Measurements from ENCODE around the gene CDK17. TPM values are rescaled to one million over a fixed set of nuclear protein-coding genes. Genes with fewer than 3 reads are reported as not detected.

Gene CDK17
- total and polyA plus RNA-seq, 2 donors (not counting 1 experiment from before 2014, with no cell fraction given), result 15.6 to 87.8 TPM

DNA sequence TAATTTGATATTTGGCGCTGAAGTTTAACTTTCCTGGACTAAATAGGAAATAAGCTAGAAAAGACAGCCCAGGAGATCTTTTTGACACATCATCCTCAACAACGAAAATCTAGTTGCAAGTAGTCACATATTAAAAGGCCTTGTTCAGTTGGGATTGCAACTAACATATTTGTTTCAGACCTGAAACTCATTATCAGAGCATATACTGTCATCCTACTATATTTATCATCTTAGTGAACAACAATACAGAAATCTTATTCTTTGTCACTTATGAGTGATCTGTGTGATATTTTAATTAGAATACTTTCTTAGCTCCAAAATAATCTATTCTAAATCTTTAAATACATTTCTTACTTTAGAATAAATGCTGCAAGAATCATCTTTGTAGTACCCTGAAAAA, 134.0 kb downstream of the CDK17 start:
- Histone ChIP-seq H3K79me2 (ENCODE audit: control insufficient read depth, insufficient read depth, low read length) (peaks cover 3% of the 10 kb centered on the region), H3K9me3 (ENCODE audit: control extremely low read depth in 1 of 3, control insufficient read depth in 2 of 3, insufficient read depth in 1 of 3, low read length in 2 of 3) (no peaks in the 10 kb centered on the region), H3K27ac (ENCODE audit: low read length in 2 of 2) (no peak overlapping the region), H3K4me3 (ENCODE audit: control extremely low read depth in 1 of 5, extremely low read depth in 1 of 5, insufficient read depth in 1 of 5, low read depth in 2 of 5, low read length in 4 of 5) (no peak overlapping the region), H2AFZ (ENCODE audit: insufficient read depth, low read depth, low read length, poor library complexity, severe bottlenecking) (no peak overlapping the region), H3K4me2 (replicated peaks; ENCODE audit: low read depth, low read length, poor library complexity, severe bottlenecking) (no peak overlapping the region), H3K27me3 (replicated peaks in 1 of 4; ENCODE audit: control extremely low read depth in 1 of 4, control insufficient read depth in 3 of 4, insufficient read depth in 4 of 4, low read length in 3 of 4) (no peaks in the 10 kb centered on the region), H3K36me3 (replicated peaks in 1 of 2; ENCODE audit: control extremely low read depth in 1 of 2, control insufficient read depth in 1 of 2, extremely low read depth in 1 of 2, insufficient read depth in 2 of 2, low read length in 1 of 2) (peaks cover 11 to 50% of the 10 kb centered on the region in 2 experiments), H3K9ac (ENCODE audit: low read length) (no peak overlapping the region), H3K4me1 (ENCODE audit: control insufficient read depth in 2 of 2, insufficient read depth in 2 of 2, low read length in 2 of 2) (no peaks in the 10 kb centered on the region), H4K20me1 (ENCODE audit: control insufficient read depth, insufficient read depth, low read length, poor library complexity, severe bottlenecking) (peaks cover 3% of the 10 kb centered on the region)
- ChIA-PET CTCF (interaction anchor here (1.2 to 1.3 kb wide), 3 partner anchors 44 to 134 kb away, joined by 3 to 4 read pairs (median 3); partner anchors contain the start of gene CDK17), POLR2A (no interaction called here)
- no peak for ATAC-seq (ENCODE audit: low read depth)
- TF ChIP-seq, protein P1, sequence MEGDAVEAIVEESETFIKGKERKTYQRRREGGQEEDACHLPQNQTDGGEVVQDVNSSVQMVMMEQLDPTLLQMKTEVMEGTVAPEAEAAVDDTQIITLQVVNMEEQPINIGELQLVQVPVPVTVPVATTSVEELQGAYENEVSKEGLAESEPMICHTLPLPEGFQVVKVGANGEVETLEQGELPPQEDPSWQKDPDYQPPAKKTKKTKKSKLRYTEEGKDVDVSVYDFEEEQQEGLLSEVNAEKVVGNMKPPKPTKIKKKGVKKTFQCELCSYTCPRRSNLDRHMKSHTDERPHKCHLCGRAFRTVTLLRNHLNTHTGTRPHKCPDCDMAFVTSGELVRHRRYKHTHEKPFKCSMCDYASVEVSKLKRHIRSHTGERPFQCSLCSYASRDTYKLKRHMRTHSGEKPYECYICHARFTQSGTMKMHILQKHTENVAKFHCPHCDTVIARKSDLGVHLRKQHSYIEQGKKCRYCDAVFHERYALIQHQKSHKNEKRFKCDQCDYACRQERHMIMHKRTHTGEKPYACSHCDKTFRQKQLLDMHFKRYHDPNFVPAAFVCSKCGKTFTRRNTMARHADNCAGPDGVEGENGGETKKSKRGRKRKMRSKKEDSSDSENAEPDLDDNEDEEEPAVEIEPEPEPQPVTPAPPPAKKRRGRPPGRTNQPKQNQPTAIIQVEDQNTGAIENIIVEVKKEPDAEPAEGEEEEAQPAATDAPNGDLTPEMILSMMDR (IDR thresholded peaks at IDR 0.05), result no peak
- no peak for TF ChIP-seq EZH2 (IDR thresholded peaks at IDR 0.05; ENCODE audit: borderline replicate concordance, insufficient read depth, low read depth, low read length, poor library complexity, severe bottlenecking)
- DNase-seq, result no peak
- Mint-ChIP-seq H3K27me3 (no peaks in the 10 kb centered on the region), H3K4me1 (peaks cover 6% of the 10 kb centered on the region), H3K4me3 (no peak overlapping the region), H3K9me3 (ENCODE audit: insufficient read depth) (no peaks in the 10 kb centered on the region), H3K27ac (no peak overlapping the region)
- intact Hi-C loops (cut with micrococcal nuclease), result loop anchor here (5.0 kb wide), 1 partner anchor 36 kb away; no protein-coding TSS in a partner anchor
- no CpG with 5 or more reads among the region's 2 CpGs for WGBS (ENCODE audit: insufficient coverage)

DNA sequence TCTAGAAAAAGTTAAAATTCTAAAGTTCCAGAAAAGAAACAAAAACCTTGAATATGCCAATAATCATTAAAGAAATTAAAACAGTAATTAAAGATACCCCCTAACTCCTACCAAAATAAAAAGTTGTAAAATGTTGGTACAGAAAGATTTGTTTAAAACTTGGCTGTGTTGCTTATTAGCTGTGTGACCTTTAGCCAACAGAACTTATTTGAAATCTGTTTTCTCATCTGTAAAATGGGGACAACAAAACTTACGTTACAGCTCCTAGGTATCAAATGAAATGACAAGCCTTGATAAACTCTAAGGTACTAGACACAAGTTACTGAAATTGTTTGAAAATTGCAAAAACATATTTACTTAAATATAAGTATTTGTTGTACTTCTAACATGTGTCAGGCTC, 134.4 kb downstream of the CDK17 start:
- no CpG with 5 or more reads among the region's 1 CpG for WGBS (ENCODE audit: insufficient coverage)

More for the DNA sequence above, 134.4 kb downstream of the CDK17 start:
- peaks cover 9 to 50% of the 10 kb centered on the region in 2 experiments for H3K36me3 ChIP-seq (replicated peaks in 1 of 2; ENCODE audit: control extremely low read depth in 1 of 2, control insufficient read depth in 1 of 2, extremely low read depth in 1 of 2, insufficient read depth in 2 of 2, low read length in 1 of 2)
- TF ChIP-seq, protein P1 (IDR thresholded peaks at IDR 0.05), result no peak
- TF ChIP-seq EZH2 (IDR thresholded peaks at IDR 0.05; ENCODE audit: borderline replicate concordance, insufficient read depth, low read depth, low read length, poor library complexity, severe bottlenecking), result no peak
- ChIA-PET CTCF (interaction anchor here (1.2 to 1.3 kb wide), 2 partner anchors 44 to 51 kb away, joined by 3 to 4 read pairs; no protein-coding TSS in a partner anchor), POLR2A (no interaction called here)
- H3K79me2 ChIP-seq (ENCODE audit: control insufficient read depth, insufficient read depth, low read length), result peaks cover 3% of the 10 kb centered on the region
- peaks cover 6% of the 10 kb centered on the region for H3K4me1 Mint-ChIP-seq
- no peak overlapping the region for H2AFZ ChIP-seq (ENCODE audit: insufficient read depth, low read depth, low read length, poor library complexity, severe bottlenecking)
- no peak overlapping the region for H3K9ac ChIP-seq (ENCODE audit: low read length)
- DNase-seq (no peak), ATAC-seq (ENCODE audit: low read depth) (no peak)
- intact Hi-C loops (cut with micrococcal nuclease), result loop anchor here (5.0 kb wide), 1 partner anchor 36 kb away; no protein-coding TSS in a partner anchor
- H3K9me3 ChIP-seq (ENCODE audit: control extremely low read depth in 1 of 3, control insufficient read depth in 2 of 3, insufficient read depth in 1 of 3, low read length in 2 of 3), result no peaks in the 10 kb centered on the region
- H4K20me1 ChIP-seq (ENCODE audit: control insufficient read depth, insufficient read depth, low read length, poor library complexity, severe bottlenecking), result peaks cover 3% of the 10 kb centered on the region
- no peaks in the 10 kb centered on the region for H3K27me3 Mint-ChIP-seq
- no peak overlapping the region for H3K4me3 ChIP-seq (ENCODE audit: control extremely low read depth in 1 of 5, extremely low read depth in 1 of 5, insufficient read depth in 1 of 5, low read depth in 2 of 5, low read length in 4 of 5)
- H3K4me2 ChIP-seq (replicated peaks; ENCODE audit: low read depth, low read length, poor library complexity, severe bottlenecking), result no peak overlapping the region
- H3K4me1 ChIP-seq (ENCODE audit: control insufficient read depth in 2 of 2, insufficient read depth in 2 of 2, low read length in 2 of 2), result no peaks in the 10 kb centered on the region
- H3K27ac Mint-ChIP-seq, result no peak overlapping the region
- H3K27me3 ChIP-seq (replicated peaks in 1 of 4; ENCODE audit: control extremely low read depth in 1 of 4, control insufficient read depth in 3 of 4, insufficient read depth in 4 of 4, low read length in 3 of 4), result no peaks in the 10 kb centered on the region
- no peak overlapping the region for H3K27ac ChIP-seq (ENCODE audit: low read length in 2 of 2)
- no peaks in the 10 kb centered on the region for H3K9me3 Mint-ChIP-seq (ENCODE audit: insufficient read depth)
- no peak overlapping the region for H3K4me3 Mint-ChIP-seq

Data from B cell (primary cell).